Cardiac fibroblast (primary cell): ENCODE measurements around the gene PLPPR1.

Experiments
- DNase-seq, 2 donors: peaks; one replicate each; pipeline versions ENCODE4 v3.0.0 to v3.0.0-alpha.2; 2010; ENCODE audit warnings: low read depth in 2 of 2
- H3K4me3 ChIP-seq, 2 donors: replicated peaks in 1 of 2; 1 replicate in 1 of 2; 2 replicates in 1 of 2; pipeline ENCODE4 v1.5.1; 2011; ENCODE audit warnings: low read depth in 2 of 2, low read length in 2 of 2, mild to moderate bottlenecking in 2 of 2, moderate library complexity in 1 of 2
- CTCF ChIP-seq: IDR thresholded peaks from one replicate; pipeline ENCODE4 v1.5.1; 2011; ENCODE audit warnings: low read depth, mild to moderate bottlenecking, low read length, inconsistent platforms

PLPPR1 gene

DNA sequence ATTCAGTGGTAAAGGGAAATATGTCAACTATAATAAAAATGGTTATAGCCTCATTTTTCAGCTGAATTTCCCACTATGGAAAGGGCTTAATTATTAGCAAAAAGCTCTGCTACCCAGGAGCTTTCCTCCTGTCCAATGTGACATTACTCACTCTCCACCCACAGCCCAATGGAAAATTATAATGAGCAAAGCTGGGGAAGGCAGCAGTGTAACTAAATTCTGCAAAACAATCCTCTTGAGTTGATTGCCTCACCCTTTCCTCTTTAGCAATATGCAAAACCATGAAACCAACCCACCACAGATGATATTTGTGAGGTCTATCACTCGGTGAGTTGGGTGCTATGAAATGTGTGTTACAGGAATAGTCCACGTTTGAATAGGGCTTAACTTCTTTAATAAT, 14.0 kb upstream of the PLPPR1 start:
- TF ChIP-seq CTCF: no peak
- no peak overlapping the region for H3K4me3 ChIP-seq
- no peak for DNase-seq

DNA sequence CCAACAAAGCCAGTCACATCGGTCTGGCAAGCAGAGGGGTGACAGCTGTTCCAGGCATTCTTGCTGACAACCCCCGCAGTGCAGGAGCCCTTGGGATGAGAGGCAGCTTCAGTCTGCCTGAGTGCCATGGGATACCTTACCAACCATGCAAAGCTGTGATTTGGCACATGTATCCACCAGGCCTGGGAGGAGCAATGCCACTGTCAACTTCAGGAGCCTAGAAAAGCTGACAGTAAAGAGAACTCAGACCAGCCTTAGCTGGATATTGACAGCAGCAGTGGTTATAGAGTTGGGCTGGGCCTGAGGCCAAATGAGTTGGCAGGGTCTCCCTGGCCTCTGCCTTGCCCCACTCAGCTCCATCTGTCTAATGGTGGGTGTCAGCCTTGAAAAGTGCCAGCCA, 10.1 kb upstream of the PLPPR1 start:
- no peak overlapping the region for H3K4me3 ChIP-seq
- no peak for DNase-seq

DNA sequence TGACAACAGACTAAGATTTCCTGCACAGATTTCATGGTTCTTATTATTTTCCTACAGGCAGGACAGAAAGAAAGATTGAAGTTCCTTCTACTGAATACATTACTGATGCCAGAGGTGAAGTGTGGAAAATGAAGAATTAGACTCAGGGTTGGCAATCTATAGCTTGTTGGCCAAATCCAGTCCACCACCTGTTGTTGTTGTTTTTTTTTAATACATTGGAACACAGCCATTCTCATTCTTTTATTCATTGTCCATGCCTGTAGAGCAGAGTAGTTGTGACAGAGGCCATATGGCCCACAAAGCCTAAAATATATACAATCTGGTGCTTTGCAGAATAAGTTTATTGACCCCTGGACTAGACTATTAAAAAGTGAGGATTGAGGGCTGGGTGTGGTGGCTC, 5.8 kb upstream of the PLPPR1 start:
- H3K4me3 ChIP-seq: no peak overlapping the region
- TF ChIP-seq CTCF: no peak
- no peak for DNase-seq

More for the DNA sequence above, 10.1 kb upstream of the PLPPR1 start:
- TF ChIP-seq CTCF: no peak

- no peak for TF ChIP-seq CTCF
- H3K4me3 ChIP-seq: no peak overlapping the region
- DNase-seq: no peak
These were observed 2.6 kb upstream of the PLPPR1 start for GRCh38 chr9:101025940-101026339.

- H3K4me3 ChIP-seq: no peak overlapping the region
- no peak for TF ChIP-seq CTCF
- DNase-seq: no peak
These were observed 1.7 kb upstream of the PLPPR1 start for GRCh38 chr9:101026824-101027223.

DNA sequence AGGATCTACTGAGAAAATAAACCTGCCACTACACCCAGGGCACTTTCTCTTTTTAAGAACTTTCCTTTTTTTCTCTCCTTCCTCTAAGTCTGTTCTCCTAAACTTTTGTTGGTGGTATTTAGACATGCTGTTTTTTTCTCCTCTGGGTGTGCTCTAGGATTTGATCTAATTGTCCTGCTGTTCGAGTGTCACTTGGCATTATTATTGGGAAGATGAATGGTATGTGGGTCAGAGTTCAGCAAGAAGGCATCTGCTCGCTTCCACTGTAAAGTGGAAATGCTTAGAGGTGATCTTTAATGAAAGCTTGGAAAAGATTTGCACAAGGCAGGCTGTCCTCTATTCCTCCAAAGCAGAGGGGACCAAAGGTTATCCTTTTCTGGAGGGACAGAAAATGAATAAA, 1.3 kb upstream of the PLPPR1 start:
- DNase-seq: no peak
- H3K4me3 ChIP-seq: no peak overlapping the region
- no peak for TF ChIP-seq CTCF

DNA sequence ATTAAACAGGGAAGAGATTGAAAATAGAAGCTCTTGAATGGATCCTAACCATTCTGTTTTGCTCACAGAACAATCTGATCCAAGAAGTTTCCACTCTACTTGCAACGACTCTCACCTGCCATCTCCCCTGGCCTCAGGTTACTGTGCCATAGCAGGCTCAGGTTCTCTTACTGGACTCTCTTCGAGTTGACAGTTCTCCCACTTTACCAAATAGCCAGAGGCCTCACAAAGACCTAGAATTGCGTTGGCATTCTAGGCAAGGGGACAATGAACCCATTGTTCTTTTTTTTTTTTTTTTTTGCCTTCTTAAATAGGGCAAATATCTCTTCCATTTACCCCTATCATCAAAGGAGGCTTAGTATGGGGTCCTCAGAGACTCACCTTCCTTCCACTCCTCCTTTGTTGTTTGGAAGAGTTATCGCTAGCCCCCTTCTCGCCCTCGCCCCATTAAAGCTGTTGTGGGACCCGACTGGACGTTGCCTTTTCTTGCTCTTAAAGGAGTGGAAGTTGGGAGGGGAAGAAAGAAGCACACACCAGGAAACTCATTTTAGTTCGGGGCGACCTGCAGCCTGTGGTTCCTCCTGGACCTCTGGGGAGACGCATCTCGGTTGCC, 688 bp upstream of the PLPPR1 start:
- peak overlapping the region; percentile 50 to 54 for H3K4me3 ChIP-seq
- TF ChIP-seq CTCF: no peak
- no peak for DNase-seq
